GM23248 (cell line): ENCODE measurements around the gene RBM34. TPM values are rescaled to one million over a fixed set of nuclear protein-coding genes. Genes with fewer than 3 reads are reported as not detected.

Experiments used
- DNase-seq: peaks from one replicate; pipeline ENCODE4 v3.0.0-alpha.2; 2015
- H2AFZ ChIP-seq: fragments of 200-600 bp; sonication (generic); 2 replicates; pipeline ENCODE4 v1.6.1; 2016; ENCODE audit warnings: antibody characterized with exemption
- H3F3A ChIP-seq: fragments of 200-600 bp; sonication (generic); 2 replicates; pipeline ENCODE4 v1.6.1; 2016; ENCODE audit warnings: mild to moderate bottlenecking, antibody characterized with exemption, mixed run types; ENCODE audit not compliant: insufficient read depth
- H3K27ac ChIP-seq: fragments of 200-600 bp; sonication (generic); 2 replicates; pipeline ENCODE4 v1.5.1; 2016; ENCODE audit warnings: mild to moderate bottlenecking
- H3K27me3 ChIP-seq: fragments of 200-600 bp; sonication (generic); replicated peaks from 2 replicates; pipeline ENCODE4 v1.6.1; 2016; ENCODE audit warnings: mild to moderate bottlenecking; ENCODE audit not compliant: insufficient read depth
- H3K36me3 ChIP-seq: fragments of 200-600 bp; sonication (generic); 2 replicates; pipeline ENCODE4 v1.6.1; 2016; ENCODE audit warnings: low read depth, mild to moderate bottlenecking
- H3K4me1 ChIP-seq: fragments of 200-600 bp; sonication (generic); 2 replicates; pipeline ENCODE4 v1.6.1; 2016; ENCODE audit warnings: mild to moderate bottlenecking; ENCODE audit not compliant: insufficient read depth
- H3K4me2 ChIP-seq: fragments of 200-600 bp; sonication (generic); one replicate; pipeline ENCODE4 v1.6.1; 2016; ENCODE audit warnings: mild to moderate bottlenecking; ENCODE audit not compliant: unreplicated experiment
- H3K4me3 ChIP-seq: fragments of 200-600 bp; sonication (generic); 2 replicates; pipeline ENCODE4 v1.5.1; 2016; ENCODE audit warnings: mild to moderate bottlenecking
- H3K79me2 ChIP-seq: fragments of 200-600 bp; sonication (generic); 2 replicates; pipeline ENCODE4 v1.6.1; 2016; ENCODE audit warnings: mild to moderate bottlenecking; ENCODE audit not compliant: insufficient read depth
- H3K9ac ChIP-seq: fragments of 200-600 bp; sonication (generic); 2 replicates; pipeline ENCODE4 v1.6.1; 2016; ENCODE audit warnings: mild to moderate bottlenecking
- H3K9me2 ChIP-seq: fragments of 200-600 bp; sonication (generic); 2 replicates; pipeline ENCODE4 v1.6.1; 2016; ENCODE audit warnings: mixed run types, mild to moderate bottlenecking, moderate library complexity; ENCODE audit not compliant: insufficient read depth
- H3K9me3 ChIP-seq: fragments of 200-600 bp; sonication (generic); one replicate; pipeline ENCODE4 v1.6.1; 2017; ENCODE audit warnings: low read depth
- H4K20me1 ChIP-seq: fragments of 200-600 bp; sonication (generic); 2 replicates; pipeline ENCODE4 v1.6.0; 2016; ENCODE audit not compliant: insufficient read depth
- EZH2 ChIP-seq: fragments of 200-600 bp; sonication (generic); IDR thresholded peaks from 2 replicates; pipeline ENCODE4 v1.6.1; 2018; ENCODE audit warnings: antibody characterized with exemption, mild to moderate bottlenecking; ENCODE audit not compliant: insufficient read depth, poor library complexity, severe bottlenecking
- EZH2phosphoT487 ChIP-seq: fragments of 200-600 bp; sonication (generic); IDR thresholded peaks from 2 replicates; pipeline ENCODE4 v1.6.1; 2018; ENCODE audit warnings: antibody characterized with exemption, moderate library complexity, mild to moderate bottlenecking, low read depth; ENCODE audit not compliant: insufficient read depth
- WGBS, 2 experiments: methylation state at CpG; one replicate each; pipeline ENCODE4 v1.1.6; 2015 to 2017; ENCODE audit warnings: low lambda C conversion rate in 2 of 2, low coverage in 1 of 2; ENCODE audit errors: missing lambda C conversion rate in 2 of 2; 5-methylcytosine and 5-hydroxymethylcytosine counted together
- in situ Hi-C: fragments of 300-500 bp; cut with MboI; formaldehyde crosslinking; loops from 2 replicates; pipeline ENCODE4 v1.15.0; 2020
- polyA plus RNA-seq: library from polyadenylated mRNA; unstranded; fragments of >200 nt; fragmentation: Nextera tagmentation; extraction: Ambion mirVana; gene quantifications from 2 replicates; pipeline ENCODE4 v1.2.1, GENCODE V29; 2016
- total RNA-seq: library from RNA; depleted of rRNA; stranded (reverse); fragments of >200 nt; shearing (Covaris generic); gene quantifications from 2 replicates; pipeline ENCODE4 v1.2.3, GENCODE V29; 2014

The RBM34 gene
- total and polyA plus RNA-seq, 2 experiments from 2014 or later, result 53.6 to 79.3 TPM

DNA sequence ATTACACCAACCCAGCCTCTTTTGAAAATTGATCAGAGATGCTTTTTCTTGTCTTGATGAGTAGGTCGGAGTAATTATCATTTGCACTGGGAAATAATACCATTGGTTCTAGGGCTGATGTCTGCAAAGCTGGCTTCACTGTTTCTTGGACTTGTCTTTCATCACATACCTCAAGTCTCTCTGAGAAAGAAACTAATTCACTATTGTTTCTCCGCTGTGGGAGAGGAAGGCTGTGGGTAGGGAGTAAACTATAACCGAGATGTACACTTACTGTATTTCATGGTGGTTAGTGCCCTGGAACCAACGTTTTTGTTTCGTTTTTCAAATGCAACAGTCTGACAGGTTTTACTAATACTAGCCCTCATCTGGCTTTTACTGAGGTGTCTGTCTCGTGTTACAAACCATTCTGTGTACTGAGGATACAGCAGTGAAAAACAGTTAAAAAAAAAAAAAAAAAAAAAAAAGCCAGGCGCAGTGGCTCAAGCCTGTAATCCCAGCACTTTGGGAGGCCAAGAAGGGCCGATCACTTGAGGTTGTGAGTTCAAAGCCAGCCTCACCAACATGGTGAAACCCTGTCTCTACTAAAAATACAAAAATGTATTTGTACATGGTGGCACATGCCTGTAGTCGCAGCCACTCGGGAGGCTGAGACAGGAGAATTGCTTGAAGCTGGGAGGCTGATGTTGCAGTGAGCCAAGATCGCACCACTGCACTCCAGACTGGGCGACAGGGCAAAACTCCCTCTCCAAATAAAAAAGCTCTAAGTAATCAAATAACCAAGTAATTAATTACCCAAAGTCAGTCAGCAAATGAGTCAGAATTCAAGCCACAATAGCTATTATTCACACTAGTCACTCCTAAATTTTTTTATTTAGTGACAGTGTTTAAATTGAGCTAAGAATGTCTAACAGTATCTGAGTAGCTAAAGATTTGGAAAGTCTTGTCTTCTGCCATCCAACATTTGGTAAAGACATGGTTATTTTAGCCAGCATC, 55.7 kb downstream of the RBM34 start:
- peaks cover 38% of the 10 kb centered on the region for H3F3A ChIP-seq
- in situ Hi-C loops, result loop anchor here (25.0 kb wide), 1 partner anchor 993 kb away; no protein-coding TSS in a partner anchor
- H3K9me3 ChIP-seq, result no peaks in the 10 kb centered on the region
- peak; percentile 32 for DNase-seq
- H3K9me2 ChIP-seq, result no peaks in the 10 kb centered on the region
- 0 out of 2 replicates have a peak overlapping the region, but pooled peaks have one; percentile 14 for H3K9ac ChIP-seq
- H2AFZ ChIP-seq, result no peak overlapping the region
- TF ChIP-seq EZH2phosphoT487 (no peak), EZH2 (no peak)
- WGBS, 2 experiments, result 63 to 64% methylated on average over 12 of the region's 12 CpGs
- H3K27me3 ChIP-seq, result no peaks in the 10 kb centered on the region
- peaks cover 11% of the 10 kb centered on the region; the same call in 1 of the 2 replicates for H3K4me1 ChIP-seq
- H3K4me3 ChIP-seq, result peak overlapping the region; percentile 58
- no peaks in the 10 kb centered on the region for H4K20me1 ChIP-seq
- H3K79me2 ChIP-seq, result peaks cover 2% of the 10 kb centered on the region; the same call in 1 of the 2 replicates
- H3K36me3 ChIP-seq, result peaks cover 9% of the 10 kb centered on the region
- peak overlapping the region; percentile 85 for H3K4me2 ChIP-seq
- H3K27ac ChIP-seq, result peak overlapping the region; percentile 9; the same call in 1 of the 2 replicates

GRCh38 chr1:235102993-235103411, 58.0 kb downstream of the RBM34 start:
- no peak overlapping the region for H2AFZ ChIP-seq
- TF ChIP-seq EZH2phosphoT487 (no peak), EZH2 (no peak)
- H3K79me2 ChIP-seq, result no peaks in the 10 kb centered on the region
- H3K9me2 ChIP-seq, result no peaks in the 10 kb centered on the region
- no peak for DNase-seq
- H3K9me3 ChIP-seq, result no peaks in the 10 kb centered on the region
- H3K4me3 ChIP-seq, result no peak overlapping the region
- H3F3A ChIP-seq, result peaks cover 29% of the 10 kb centered on the region
- in situ Hi-C loops, result loop anchor here (25.0 kb wide), 1 partner anchor 991 kb away; no protein-coding TSS in a partner anchor
- no peaks in the 10 kb centered on the region for H4K20me1 ChIP-seq
- peaks cover 11% of the 10 kb centered on the region; the same call in 1 of the 2 replicates for H3K4me1 ChIP-seq
- no peak overlapping the region for H3K9ac ChIP-seq
- H3K36me3 ChIP-seq, result no peaks in the 10 kb centered on the region
- no peaks in the 10 kb centered on the region for H3K27me3 ChIP-seq
- no peak overlapping the region for H3K4me2 ChIP-seq
- 76 to 84% methylated on average over 4 of the region's 4 CpGs for WGBS, 2 experiments
- H3K27ac ChIP-seq, result no peak overlapping the region

GRCh38 chr1:235102259-235102582, 58.8 kb downstream of the RBM34 start:
- H3K4me2 ChIP-seq, result no peak overlapping the region
- no peaks in the 10 kb centered on the region for H3K27me3 ChIP-seq
- no peak overlapping the region for H2AFZ ChIP-seq
- DNase-seq, result no peak
- peaks cover 11% of the 10 kb centered on the region; the same call in 1 of the 2 replicates for H3K4me1 ChIP-seq
- H3K79me2 ChIP-seq, result no peaks in the 10 kb centered on the region
- H3K9ac ChIP-seq, result no peak overlapping the region
- WGBS, 2 experiments, result 73 to 86% methylated on average over 3 of the region's 3 CpGs
- no peaks in the 10 kb centered on the region for H4K20me1 ChIP-seq
- H3K9me2 ChIP-seq, result no peaks in the 10 kb centered on the region
- no peaks in the 10 kb centered on the region for H3K36me3 ChIP-seq
- H3K4me3 ChIP-seq, result no peak overlapping the region
- in situ Hi-C loops, result loop anchor here (25.0 kb wide), 1 partner anchor 990 kb away; no protein-coding TSS in a partner anchor
- peaks cover 25% of the 10 kb centered on the region for H3F3A ChIP-seq
- H3K27ac ChIP-seq, result no peak overlapping the region
- no peaks in the 10 kb centered on the region for H3K9me3 ChIP-seq
- TF ChIP-seq EZH2 (no peak), EZH2phosphoT487 (no peak)

GRCh38 chr1:235101558-235102258, 59.3 kb downstream of the RBM34 start:
- 47 to 48% methylated on average over 5 of the region's 5 CpGs for WGBS, 2 experiments
- H3K27me3 ChIP-seq, result no peaks in the 10 kb centered on the region
- no peak overlapping the region for H2AFZ ChIP-seq
- peaks cover 20% of the 10 kb centered on the region for H3F3A ChIP-seq
- TF ChIP-seq EZH2phosphoT487 (no peak), EZH2 (no peak)
- H3K79me2 ChIP-seq, result no peaks in the 10 kb centered on the region
- H3K4me1 ChIP-seq, result peaks cover 11% of the 10 kb centered on the region; the same call in 1 of the 2 replicates
- no peaks in the 10 kb centered on the region for H3K9me3 ChIP-seq
- no peaks in the 10 kb centered on the region for H3K9me2 ChIP-seq
- DNase-seq, result peak; percentile 78
- in situ Hi-C loops, result loop anchor here (25.0 kb wide), 1 partner anchor 989 kb away; no protein-coding TSS in a partner anchor
- no peak overlapping the region for H3K9ac ChIP-seq
- no peak overlapping the region for H3K4me2 ChIP-seq
- no peaks in the 10 kb centered on the region for H3K36me3 ChIP-seq
- H3K27ac ChIP-seq, result no peak overlapping the region
- H3K4me3 ChIP-seq, result no peak overlapping the region
- H4K20me1 ChIP-seq, result no peaks in the 10 kb centered on the region
